ENCODE measurements around the gene TNFRSF8.
A peak's percentile ranks its signal among the peaks of the same experiment; 100 is the strongest.
"Not testable (repeated sequence)": the region's sequence is repeated elsewhere in the genome, so short reads cannot be mapped to it uniquely, and the experiment has no call there.

TNFRSF8 gene

DNA sequence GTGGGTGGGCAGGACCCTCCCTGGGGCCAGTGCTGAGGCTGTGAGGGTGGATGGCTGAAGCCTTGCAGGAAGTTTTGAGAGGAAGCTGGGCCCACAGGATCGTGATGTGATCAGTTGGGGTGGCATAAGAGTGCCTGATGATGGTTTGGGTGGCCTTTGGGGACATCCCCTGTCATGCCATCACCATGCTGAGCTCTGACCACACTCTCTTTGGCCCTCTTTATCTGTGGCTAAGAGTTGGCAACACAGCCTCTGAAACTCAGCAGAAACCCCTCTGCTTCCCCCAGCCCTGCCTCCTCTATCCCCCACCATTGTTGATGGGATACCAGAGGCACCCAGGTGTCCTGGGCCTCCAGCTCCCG lies 24.0 kb upstream of the TNFRSF8 start:
- peak; percentile 76 to 83 (median 83) for DNase-seq

DNA sequence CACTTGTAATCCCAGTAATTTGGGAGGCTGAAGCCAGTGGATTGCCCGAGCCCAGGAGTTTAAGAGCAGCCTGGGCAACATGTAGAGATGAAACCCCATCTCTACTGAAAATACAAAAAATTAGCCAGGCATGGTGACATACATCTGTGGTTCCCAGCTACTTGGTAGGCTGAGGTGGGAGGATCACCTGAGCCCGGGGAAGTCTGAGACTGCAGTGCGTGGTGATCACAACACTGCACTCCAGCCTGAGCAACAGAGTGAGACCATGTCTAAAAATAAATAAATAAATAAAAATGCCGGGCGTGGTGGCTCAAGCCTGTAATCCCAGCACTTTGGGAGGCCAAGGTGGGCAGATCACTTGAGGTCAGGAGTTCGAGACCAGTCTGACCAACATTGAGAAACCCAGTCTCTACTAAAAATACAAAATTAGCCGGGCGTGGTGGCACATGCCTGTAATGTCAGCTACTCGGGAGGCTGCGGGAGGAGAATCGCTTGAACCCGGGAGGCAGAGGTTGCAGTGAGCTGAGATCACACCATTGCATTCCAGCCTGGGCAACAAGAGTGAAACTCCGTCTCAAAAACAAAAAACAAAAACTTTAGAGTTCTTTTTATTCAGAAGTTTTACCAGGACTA lies 23.2 kb upstream of the TNFRSF8 start:
- DNase-seq, result peak in 2 of 3 donors; percentile 36 to 57

DNA sequence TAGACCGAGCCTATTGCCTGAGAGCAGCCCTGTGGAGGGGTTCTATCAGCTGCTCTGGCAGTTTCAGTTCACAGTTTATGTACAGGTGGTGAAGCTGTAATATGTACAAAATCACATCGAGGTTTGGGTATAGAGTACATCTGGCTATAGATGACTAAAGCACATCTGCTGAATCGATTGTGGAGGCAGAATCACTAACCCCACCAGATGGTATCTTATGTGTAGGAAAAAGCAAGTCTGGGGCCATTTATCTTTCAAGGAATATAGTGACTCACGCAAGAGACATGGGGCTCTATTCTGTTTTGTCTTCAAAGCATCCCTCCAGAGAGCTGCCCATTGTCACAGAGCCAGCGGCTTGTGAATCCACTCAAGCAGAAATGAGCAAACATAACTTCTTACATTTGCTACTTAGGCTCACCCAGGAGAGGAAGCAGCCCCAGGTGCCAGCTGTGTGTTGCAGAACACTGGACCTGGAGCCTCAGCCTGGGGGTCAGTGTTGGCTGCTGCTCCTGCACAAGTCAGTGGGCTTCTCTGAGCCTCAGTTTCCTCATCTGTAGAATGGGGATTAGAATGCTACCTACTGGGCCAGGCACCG lies 22.5 kb upstream of the TNFRSF8 start:
- no peak for DNase-seq

DNA sequence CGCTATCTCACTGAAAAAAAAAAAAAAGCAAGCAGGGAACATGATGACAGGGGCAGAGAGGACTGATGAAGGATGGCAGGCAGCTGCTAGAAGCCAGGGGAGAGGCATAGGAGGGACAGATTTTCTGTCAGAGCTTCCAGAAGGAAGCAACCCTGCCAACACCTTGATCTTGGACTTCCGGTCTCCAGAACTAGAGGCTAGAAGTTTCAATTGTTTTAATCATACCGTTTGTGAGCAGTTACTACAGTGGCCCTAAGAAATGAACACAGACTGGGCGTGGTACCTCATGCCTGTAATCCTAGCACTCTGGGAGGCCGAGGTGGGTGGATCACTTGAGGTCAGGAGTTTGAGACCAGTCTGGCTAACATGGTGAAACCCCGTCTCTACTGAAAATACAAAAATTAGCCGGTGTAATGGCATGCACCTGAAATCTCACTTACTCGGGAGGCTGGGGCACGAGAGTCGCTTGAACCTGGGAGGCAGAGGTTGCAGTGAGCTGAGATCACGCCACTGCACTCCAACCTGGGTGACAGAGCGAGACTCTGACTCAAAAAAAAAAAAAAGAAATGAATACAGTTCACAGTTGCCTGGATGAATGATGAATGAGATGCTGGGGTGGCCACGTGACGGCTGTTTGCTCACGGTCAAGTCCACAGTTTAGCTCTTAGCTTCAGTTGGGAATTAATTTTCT lies 18.8 kb upstream of the TNFRSF8 start:
- not testable (repeated sequence) for DNase-seq

DNA sequence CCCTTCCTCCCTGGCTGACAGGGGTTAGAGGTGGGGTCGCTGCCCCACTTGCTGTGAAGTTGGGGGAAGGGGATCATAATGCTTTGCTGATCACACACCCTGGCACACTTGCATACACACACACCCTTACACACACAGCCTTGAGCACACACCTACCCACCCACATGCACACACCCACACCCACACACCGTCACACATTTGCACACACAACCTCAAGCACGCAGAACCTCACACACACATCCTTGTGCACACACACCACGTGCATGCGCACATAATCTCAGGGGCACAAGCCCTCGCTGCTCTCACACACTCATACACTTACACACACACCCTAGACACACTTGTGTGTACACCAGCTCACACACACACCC lies 16.4 kb upstream of the TNFRSF8 start:
- no peak for DNase-seq

DNA sequence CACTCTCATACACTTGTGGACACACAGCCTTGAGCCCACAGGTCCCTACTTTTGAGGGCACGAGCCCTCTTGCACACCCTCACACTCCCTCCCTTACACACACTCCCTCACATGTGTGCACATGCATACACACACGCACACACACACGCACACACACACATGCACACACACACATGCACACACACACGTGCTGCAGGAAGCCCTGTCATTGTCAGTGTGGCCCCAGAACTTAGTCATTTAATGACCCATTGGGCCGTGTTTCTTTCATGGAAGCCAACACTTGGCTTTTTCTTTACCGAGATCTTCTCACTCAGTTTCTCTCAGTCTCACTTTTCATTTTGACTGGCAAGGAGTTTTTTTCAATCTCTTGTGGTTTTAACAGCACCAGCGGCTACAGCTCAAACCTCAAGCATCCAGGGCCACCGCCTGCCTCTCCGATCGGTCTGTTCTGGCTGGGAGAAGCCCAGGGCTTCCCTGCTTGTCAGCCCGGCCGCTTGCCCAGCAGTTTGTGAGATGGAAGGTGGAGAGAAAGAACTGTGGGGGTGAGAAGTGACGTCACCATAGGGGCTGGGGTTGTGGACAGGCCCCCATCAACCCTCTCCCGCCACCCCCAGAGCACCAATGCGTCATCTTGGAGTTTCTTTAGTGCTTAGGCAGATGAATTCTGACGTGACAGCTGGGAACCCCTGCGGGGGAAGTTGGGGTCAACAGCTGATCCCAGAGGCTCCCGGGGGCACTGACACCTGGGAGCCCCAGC lies 15.8 kb upstream of the TNFRSF8 start:
- peak; percentile 78 to 85 (median 82) for DNase-seq

DNA sequence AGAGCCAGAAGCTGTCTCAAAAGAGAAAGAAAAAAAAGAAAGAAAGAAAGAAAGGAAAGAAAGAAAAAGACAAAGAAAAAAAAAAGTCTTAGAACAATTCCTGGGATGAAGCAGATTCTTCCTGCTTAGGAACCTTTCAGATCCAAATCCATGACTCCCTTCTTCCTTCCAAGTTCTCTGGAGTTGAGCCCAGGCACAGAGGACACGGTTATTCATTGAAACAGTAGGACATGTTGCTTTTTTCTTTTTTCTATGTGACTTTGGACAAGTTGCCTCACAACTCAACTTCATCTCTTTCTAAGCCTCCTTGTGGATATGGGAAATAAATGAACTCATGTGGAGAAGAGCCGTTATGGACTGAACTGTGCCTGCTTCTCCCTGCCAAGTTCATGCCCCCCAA lies 14.7 kb upstream of the TNFRSF8 start:
- no peak for DNase-seq

DNA sequence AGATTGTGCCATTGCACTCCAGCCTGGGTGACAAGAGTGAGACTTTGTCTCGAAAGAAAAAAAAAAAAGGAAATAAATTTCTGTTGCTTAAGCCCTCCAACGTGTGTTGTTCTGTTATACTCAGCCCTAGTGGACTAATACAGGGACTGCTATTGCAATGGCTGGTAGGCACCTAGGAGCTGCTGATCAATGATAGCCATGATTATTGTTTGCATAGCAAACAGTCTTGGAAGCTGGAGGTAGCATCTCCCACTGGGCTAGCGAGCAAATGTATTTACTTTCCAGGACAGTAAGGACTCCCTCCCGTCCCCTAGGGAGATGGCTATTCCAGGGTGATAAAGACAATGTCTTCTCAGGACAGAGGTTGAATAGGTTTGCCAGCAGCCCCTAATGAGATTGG lies 13.5 kb upstream of the TNFRSF8 start:
- peak; percentile 20 to 43 (median 35) for DNase-seq

DNA sequence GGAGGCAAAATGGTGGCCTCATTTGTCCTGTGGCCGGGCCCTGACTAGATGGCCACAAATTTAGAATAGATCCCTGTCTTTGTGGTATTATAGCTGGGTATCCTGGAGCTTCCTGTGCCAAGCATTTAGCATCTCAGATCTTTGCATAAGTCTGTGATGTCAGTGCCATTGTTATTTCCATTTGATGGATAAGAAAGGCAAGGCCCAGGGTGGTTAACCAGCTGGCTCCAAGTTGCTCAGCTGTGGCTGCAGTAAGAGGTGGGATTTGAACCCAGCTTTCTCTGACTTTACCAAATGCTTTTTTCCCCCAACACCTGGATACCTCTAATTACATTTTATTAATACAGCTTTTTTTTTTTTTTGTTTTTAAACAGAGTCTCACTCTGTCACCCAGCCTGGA lies 11.7 kb upstream of the TNFRSF8 start:
- DNase-seq, result no peak

DNA sequence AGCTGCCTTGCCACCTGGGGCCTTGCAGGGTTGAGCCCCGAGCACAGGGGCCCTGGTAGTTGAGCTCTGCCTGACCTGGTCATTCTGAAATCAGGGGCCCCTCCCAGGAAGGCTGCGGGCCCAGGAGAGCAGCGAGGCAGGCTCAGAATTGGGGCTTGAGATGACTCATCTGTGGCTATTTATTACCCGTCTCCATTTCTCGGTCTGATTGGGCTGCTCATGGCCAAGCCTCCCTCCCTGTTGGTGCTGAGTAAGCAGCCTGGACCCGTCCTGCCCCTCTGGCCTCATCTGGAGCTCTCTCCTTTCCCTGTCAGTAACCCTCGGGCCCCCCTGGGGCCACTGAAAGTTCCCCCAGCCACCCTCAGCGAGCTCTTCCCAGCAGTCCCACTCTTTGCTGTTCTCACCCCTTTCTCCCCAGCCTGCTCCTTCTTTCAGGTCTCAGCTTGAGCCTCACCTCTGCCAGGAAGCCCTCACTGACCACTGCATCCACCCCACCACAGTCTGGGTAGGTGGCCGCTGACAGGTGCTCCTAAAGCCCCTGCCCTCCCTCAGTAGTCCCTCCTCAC lies 11.0 kb upstream of the TNFRSF8 start:
- peak; percentile 77 to 79 (median 78) for DNase-seq

DNA sequence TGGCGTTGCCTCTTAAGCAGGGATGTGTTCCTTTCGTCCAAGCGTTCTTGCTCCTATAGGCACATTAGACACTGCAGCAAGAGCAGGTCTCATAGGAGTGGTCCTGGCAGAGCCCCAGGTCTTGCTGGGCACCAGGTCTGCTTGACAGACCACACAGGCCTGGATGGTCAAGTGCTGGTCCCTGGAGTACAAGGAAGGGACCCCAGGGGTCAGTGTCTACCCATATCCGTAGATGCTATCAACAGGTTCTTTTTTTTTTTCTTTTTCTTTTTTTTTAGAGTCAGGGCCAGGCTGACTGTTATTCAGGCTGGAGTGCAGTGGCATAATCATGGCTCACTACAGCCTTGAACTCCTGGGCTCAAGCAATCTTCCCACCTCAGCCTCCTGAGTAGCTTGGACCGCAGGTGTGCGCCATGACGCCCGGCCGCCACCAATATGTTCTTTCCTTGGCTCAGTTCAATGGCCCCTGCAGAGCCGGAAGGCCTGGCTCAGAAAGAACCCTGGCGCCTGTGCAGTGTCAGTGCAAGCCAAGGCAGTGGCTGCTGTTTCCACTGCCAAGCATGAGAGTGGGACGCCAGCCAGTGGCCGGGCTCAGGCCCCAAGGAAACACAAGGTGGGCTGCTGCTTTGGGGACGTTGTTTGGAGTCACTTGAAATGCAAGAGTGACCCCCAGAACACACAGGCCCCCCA lies 10.0 kb upstream of the TNFRSF8 start:
- DNase-seq, result no peak

DNA sequence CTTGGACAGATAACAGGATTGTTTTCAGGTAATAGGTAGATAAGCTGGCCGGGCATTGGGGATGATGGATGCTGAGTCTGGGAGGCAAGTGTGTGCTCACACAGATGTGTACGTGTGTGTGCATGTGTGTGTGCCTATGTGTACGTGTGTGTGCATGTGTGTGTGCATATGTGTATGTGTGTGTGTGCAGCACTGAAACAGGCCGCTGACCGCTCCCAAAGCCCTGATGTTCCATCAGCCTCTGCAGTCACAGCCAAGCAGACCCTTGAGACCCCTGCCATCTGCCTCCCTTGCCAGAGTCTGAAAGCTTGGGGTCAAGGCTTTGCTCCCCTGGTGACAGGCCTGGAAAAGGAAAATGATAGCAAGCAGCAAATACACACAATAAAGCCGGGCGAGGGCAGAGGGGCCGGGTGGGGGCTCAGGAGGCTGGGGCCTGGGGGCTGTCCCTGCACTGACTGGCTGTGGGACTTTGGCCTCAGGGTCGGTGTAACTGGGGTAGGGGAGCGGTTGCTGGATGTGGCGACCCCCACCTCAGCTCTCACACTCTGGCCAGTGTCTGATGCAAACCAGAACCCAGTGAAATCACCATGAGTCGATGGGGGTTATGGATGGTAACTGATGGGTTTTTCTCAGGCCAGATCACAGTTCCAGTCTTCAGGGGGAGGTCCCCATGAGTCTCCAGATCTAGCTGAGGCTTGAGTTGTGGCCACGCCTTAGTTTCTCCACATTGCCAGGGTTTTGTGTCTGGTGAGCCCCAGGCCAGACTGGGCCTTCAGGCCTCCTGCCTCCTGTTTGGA lies 9.2 kb upstream of the TNFRSF8 start:
- DNase-seq, result peak; percentile 53 to 77 (median 68)

DNA sequence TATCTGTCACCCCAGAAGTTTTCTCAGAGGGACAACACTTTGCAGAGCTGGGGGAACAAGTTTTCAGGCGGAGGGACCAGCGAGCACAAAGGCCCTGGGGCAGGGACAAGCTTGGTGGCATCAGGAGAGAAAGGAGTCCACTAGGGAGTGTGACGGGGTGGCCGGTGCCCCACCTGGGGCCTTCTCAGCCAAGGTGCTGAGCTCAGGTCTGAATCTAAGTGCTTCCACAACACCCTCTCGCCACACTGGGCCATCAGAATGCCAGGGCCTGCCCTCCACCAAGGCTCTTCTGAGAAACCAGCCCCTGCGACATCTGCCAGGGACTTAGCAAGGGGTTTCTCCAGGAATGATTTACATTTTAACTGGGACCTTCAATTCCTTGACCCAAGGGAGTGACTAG lies 7.8 kb upstream of the TNFRSF8 start:
- DNase-seq, result no peak

DNA sequence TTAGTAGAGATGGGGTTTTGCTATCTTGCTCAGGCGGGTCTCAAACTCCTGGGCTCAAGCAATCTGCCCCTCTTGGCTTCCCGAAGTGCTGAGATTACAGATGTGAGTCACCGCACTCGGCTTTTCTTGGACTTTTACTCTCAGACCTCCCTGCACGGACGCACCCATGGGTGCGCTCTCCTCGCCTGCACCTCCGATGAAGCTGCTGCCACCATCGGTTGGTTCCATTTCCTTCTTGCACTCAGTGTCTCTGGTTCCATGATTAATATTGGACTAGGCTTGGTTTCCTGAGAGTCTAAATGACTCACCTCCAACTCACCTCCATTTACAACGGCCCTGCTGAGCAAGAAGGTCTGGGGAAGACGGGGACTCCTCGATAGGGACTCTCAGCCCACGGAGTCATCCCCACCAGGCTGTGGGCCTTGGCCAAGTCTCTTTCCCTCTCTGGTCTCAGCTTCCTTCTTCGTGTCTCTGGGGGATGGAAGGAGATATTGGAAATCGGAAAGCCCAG lies 6.7 kb upstream of the TNFRSF8 start:
- no peak for DNase-seq

DNA sequence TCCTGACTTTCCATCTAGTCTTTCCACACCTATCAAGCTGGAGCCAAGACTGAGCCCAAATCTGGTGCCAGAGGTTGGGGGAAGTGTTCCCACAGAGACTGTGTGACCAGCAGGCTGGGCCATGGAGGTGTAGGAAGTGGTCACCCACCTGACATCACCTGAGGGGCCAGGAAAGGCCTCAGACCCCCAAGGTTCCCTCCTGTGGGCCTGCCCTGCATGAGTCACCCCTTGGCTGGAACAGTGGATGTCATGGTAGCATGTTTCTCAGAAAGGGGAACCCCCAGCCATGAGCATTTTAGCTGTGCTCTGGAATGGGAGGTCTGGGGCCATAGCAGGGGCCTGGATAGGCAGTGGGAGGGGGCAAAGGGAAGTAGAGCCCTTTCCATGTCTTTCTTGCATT lies 5.7 kb upstream of the TNFRSF8 start:
- peak; percentile 64 to 73 (median 70) for DNase-seq

DNA sequence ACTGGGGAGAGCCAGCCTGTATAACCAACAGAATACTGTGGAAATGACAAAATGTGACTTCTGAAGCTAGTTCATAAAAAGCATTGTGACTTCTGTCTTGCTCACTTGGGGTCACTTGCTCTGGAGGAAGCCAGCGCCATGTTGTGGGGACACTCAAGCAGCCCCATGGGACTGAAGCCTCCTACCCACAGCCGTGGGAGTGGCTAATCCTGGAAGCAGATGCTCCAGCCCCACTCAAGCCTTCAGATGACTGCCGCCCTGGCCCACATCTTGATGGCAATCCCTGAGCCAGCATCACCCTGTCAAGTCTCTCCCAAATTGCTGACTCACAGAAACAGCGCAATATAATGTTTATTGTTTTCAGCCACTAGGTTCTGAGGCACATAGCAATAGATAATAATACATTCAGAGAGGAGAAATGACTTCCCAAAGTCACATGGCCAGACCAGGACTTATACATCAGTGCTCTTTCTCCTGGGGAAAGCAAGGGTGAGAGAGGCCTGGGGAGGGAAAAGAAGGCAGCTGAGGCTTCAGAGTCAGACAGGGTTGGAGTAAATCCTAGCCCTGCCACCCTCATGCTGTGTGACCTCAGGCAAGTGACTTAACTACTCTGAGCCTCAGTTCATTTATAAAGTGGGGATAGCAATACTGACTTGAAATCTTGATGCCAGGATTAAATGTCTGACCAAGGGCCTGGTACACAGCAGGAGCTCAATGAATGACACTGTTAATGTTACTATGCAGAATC lies 5.0 kb upstream of the TNFRSF8 start:
- DNase-seq, result no peak

DNA sequence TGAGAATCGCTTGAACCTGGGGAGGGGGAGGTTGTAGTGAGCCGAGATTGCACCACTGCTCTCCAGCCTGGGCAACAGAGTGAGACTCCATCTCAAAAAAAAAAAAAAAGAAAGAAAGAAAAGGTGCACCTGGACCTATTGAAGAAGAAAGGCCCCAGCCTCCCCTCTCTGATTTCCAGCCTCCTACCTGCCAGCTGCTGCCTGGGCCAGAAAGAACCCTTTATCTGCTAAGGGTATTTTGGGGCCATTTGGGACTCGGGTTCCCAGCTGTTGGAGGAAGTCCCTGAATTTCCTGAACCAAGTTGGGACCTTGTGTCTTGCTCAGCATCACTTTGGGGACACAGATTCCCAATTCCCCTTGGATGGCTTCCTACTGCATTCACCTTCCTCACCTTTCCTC lies 3.9 kb upstream of the TNFRSF8 start:
- DNase-seq, result no peak

DNA sequence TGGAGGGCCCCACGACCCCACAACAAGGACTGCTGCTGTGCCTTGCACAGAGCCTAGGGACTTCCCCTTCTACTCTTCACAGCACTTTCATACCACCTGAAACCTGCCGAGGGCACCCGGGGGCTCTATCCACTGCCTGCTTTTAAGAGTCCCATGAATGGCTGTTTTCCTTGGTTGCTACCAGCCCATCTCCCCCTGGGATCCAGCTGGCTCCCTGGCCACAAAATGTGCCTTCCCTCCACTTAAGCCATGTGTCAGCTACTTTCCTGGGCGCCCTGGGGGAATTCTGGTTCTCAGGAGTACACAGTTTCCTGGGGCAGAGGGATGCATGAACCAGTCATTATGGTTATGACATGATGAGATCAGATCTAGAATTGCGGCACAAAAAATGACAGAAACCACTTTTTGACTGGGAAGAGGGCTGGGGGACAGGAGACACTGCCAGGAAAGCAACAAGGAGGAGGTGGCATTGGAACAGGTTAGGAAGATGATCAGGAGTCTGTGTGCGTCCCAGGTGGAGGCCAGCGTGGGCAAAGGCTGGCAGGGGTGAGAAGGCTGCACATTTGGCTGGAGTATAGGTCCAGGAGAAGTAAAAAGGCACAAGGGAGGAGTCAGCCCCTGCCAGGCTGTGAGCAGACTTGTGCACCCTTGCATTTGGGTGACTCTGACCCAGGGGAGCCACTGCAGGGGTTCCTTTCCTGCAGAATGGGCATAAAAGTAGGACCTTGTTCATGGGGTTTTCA lies 3.2 kb upstream of the TNFRSF8 start:
- DNase-seq, result peak; percentile 26 to 56 (median 55)

DNA sequence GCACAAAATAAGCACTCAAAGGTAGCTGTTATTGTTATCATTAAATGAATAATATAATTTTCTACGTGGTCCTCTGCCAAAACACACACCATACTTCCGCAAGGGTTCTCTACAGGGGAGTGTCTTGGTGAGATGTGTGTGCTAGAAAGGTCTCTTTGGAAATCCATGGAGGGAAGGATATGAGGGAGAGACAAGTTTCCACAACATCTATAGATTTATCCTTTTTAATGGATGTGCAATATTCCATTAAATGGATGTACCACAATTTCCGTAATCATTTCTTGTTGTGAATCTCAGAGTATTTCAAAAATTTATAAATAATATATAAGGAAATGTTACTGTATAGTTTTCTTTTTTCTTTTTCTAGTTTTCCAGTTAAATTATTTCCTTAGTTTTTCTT lies 2.6 kb upstream of the TNFRSF8 start:
- no peak for DNase-seq

All from suppressor macrophage treated with lipopolysaccharide for 1 hour (primary cell).